Tibial nerve (tissue), 4 donors: Measurements from ENCODE around the gene ABCA4. TPM values are rescaled to one million over a fixed set of nuclear protein-coding genes. Genes with fewer than 3 reads are reported as not detected.

ENCODE experiments used
- DNase-seq, 2 donors: peaks; one replicate each; pipeline ENCODE4 v3.0.0-alpha.2; 2019; ENCODE audit warnings: low spot score in 2 of 2
- H3K27ac ChIP-seq, 4 donors: fragments of 200-600 bp; sonication (generic) in 3 of 4; one replicate each; pipeline ENCODE4 v1.5.1; 2017 to 2019; ENCODE audit warnings: mild to moderate bottlenecking in 1 of 4
- H3K27me3 ChIP-seq, 2 donors: fragments of 200-600 bp; sonication (generic) in 1 of 2; one replicate each; pipeline versions ENCODE4 v1.5.1 to v1.6.0; 2017 to 2019
- H3K36me3 ChIP-seq, 3 donors: fragments of 200-600 bp; sonication (generic); one replicate each; pipeline ENCODE4 v1.5.1; 2018 to 2019
- H3K4me1 ChIP-seq, 4 donors: fragments of 200-600 bp; sonication (generic) in 3 of 4; one replicate each; pipeline ENCODE4 v1.5.1; 2017 to 2019
- H3K4me3 ChIP-seq, 4 donors: fragments of 200-600 bp; sonication (generic) in 3 of 4; one replicate each; pipeline ENCODE4 v1.5.1; 2017 to 2019; ENCODE audit warnings: mild to moderate bottlenecking in 1 of 4, moderate library complexity in 1 of 4
- H3K9me3 ChIP-seq, 4 donors: fragments of 200-600 bp; sonication (generic) in 3 of 4; one replicate each; pipeline ENCODE4 v1.5.1; 2017 to 2019
- CTCF ChIP-seq, 5 experiments: fragments of 200-600 bp in 3 of 5; fragments of 450-650 bp in 2 of 5; sonication (generic) in 3 of 5; IDR thresholded peaks; one replicate each; pipeline ENCODE4 v1.5.1; 2016 to 2019; ENCODE audit warnings: antibody characterized with exemption in 5 of 5, mild to moderate bottlenecking in 3 of 5, moderate library complexity in 2 of 5
- EP300 ChIP-seq, 2 donors: sonication (generic); formaldehyde crosslinking; IDR thresholded peaks; one replicate each; pipeline ENCODE4 v1.6.1; 2017; ENCODE audit warnings: antibody characterized with exemption in 2 of 2, mild to moderate bottlenecking in 1 of 2
- POLR2A ChIP-seq, 2 donors: fragments of 450-650 bp; IDR thresholded peaks; one replicate each; pipeline ENCODE4 v1.6.1; 2017; ENCODE audit warnings: antibody characterized with exemption in 2 of 2, mild to moderate bottlenecking in 2 of 2, moderate library complexity in 2 of 2
- WGBS, 2 donors: methylation state at CpG; one replicate each; pipeline ENCODE4 v1.1.5; 2018; 5-methylcytosine and 5-hydroxymethylcytosine counted together
- total RNA-seq, 4 donors: library from RNA; depleted of rRNA; stranded (reverse); fragments of >200 nt; gene quantifications; one replicate each; pipeline ENCODE4 v1.1.0, GENCODE V29; 2016

The ABCA4 gene
- total RNA-seq, 4 donors from 2014 or later: 0.20 to 0.21 TPM; not detected in 2

DNA sequence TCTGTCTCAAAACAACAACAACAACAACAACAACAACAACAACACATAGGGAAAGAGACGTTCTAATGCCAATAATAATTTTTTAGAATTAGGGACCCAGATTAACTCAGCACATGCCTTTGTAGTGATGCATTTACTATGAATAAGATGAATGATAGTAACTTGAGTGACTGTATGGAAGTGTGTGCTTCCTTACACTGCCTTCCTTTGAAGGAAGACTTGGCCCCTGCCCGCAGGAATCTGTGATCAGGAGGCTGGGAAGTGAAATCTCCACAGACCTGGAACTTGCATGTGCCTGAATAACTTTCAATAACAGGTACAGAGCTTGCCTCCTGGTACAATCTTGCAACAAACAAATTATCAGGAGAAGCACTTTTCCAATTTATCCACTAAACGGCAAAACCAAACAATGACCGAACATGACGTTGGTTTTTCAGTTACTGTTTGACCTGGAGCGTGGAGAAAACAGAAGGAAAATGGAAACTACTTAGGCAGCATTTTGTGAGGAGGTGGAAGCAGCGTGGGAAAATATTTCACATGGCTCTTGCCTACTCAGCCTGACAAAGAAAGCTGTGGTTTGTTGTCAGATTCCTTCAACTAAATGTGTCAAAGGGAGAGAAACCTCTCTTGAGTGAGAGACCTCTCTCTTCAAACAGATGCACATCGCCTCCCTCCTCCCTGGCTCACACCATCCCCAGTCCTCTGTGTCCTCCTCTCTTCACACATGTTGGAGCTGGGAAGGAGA, 10.1 kb upstream of the ABCA4 start:
- 41 to 49% methylated on average over 8 of the region's 8 CpGs for WGBS, 2 donors
- TF ChIP-seq EP300 (IDR thresholded peaks at IDR 0.05) (peak in 1 of 2 donors; percentile 20), CTCF (IDR thresholded peaks at IDR 0.05) (no peak)
- Histone ChIP-seq H3K36me3 (no peaks in the 10 kb centered on the region), H3K27me3 (no peaks in the 10 kb centered on the region), H3K4me1 (peaks cover 0 to 19% (median 0%) of the 10 kb centered on the region in 4 donors), H3K4me3 (no peak overlapping the region), H3K9me3 (peaks cover 0 to 13% (median 0%) of the 10 kb centered on the region in 4 donors), H3K27ac (peak overlapping the region in 2 of 4 donors; percentile 11 to 52)
- DNase-seq: no peak

GRCh38 chr1:94126651-94127050, 5.7 kb upstream of the ABCA4 start:
- H3K27me3 ChIP-seq: no peaks in the 10 kb centered on the region
- H3K27ac ChIP-seq: no peak overlapping the region
- H3K4me1 ChIP-seq: peaks cover 0 to 20% (median 0%) of the 10 kb centered on the region in 4 donors
- no peaks in the 10 kb centered on the region for H3K36me3 ChIP-seq
- WGBS, 2 donors: 24 to 32% methylated on average over 3 of the region's 3 CpGs
- no peaks in the 10 kb centered on the region for H3K9me3 ChIP-seq
- no peak overlapping the region for H3K4me3 ChIP-seq
- no peak for DNase-seq
- TF ChIP-seq POLR2A (IDR thresholded peaks at IDR 0.05) (no peak), CTCF (IDR thresholded peaks at IDR 0.05) (no peak), EP300 (IDR thresholded peaks at IDR 0.05) (no peak)

GRCh38 chr1:94125551-94126514, 4.9 kb upstream of the ABCA4 start:
- Histone ChIP-seq H3K27me3 (no peaks in the 10 kb centered on the region), H3K4me1 (peaks cover 0 to 16% (median 0%) of the 10 kb centered on the region in 4 donors), H3K27ac (no peak overlapping the region), H3K4me3 (no peak overlapping the region), H3K9me3 (no peaks in the 10 kb centered on the region), H3K36me3 (no peaks in the 10 kb centered on the region)
- no peak for DNase-seq
- TF ChIP-seq POLR2A (IDR thresholded peaks at IDR 0.05): no peak
- WGBS, 2 donors: 66 to 74% methylated on average over 6 of the region's 6 CpGs

- DNase-seq: no peak
- WGBS, 2 donors: 93 to 96% methylated on average over 1 of the region's 1 CpG
- TF ChIP-seq POLR2A (IDR thresholded peaks at IDR 0.05) (no peak), CTCF (IDR thresholded peaks at IDR 0.05) (no peak), EP300 (IDR thresholded peaks at IDR 0.05) (no peak)
Observed at GRCh38 chr1:94124538-94124937, 3.6 kb upstream of the ABCA4 start.

DNA sequence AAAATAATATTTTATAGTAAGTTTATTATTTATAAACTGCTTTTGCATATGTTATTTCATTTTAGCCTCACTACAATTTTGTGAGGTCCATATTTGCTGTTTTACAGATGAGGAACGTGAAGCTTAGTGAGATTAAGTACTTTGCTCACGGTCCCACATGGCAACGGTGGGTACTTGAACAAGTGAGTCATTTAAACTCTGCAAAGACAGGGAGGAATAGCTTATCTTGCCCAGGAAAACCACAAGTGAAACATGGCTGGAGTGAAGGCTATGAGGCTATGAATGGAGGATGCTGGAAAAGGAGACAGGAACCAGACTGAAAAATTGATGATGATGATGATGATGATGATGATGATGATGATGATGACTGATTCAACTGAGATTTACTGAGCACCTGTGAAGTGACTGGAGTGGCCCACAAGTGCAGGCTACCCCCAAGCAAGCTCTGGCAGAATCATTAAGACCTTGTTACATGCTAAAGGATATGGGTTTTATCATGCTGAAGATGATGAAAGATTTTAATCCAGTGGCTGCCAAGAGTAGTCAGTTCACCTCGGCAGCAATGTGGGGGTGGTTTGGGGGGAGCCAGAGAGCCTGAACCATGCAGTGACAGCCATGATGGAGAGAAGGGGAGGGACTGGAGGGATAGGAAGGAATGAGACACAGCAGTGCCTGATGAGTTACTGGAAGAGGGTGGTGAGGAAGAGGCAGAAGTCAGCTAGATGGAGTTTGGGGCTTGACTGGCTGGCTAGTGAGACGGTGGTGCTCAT, 1.4 kb upstream of the ABCA4 start:
- Histone ChIP-seq H3K4me1 (peaks cover 0 to 22% (median 0%) of the 10 kb centered on the region in 4 donors), H3K9me3 (no peaks in the 10 kb centered on the region), H3K27me3 (no peaks in the 10 kb centered on the region), H3K4me3 (no peak overlapping the region), H3K36me3 (no peaks in the 10 kb centered on the region), H3K27ac (no peak overlapping the region)
- WGBS, 2 donors: 75 to 85% methylated on average over 5 of the region's 5 CpGs
- TF ChIP-seq CTCF (IDR thresholded peaks at IDR 0.05) (no peak), EP300 (IDR thresholded peaks at IDR 0.05) (no peak), POLR2A (IDR thresholded peaks at IDR 0.05) (no peak)
- no peak for DNase-seq

More at GRCh38 chr1:94124538-94124937, 3.6 kb upstream of the ABCA4 start:
- Histone ChIP-seq H3K4me3 (no peak overlapping the region), H3K36me3 (no peaks in the 10 kb centered on the region), H3K9me3 (no peaks in the 10 kb centered on the region), H3K27me3 (no peaks in the 10 kb centered on the region), H3K27ac (no peak overlapping the region), H3K4me1 (peaks cover 0 to 16% (median 0%) of the 10 kb centered on the region in 4 donors)
